Measurements from ENCODE around the gene FLYWCH1.

Gene FLYWCH1

DNA sequence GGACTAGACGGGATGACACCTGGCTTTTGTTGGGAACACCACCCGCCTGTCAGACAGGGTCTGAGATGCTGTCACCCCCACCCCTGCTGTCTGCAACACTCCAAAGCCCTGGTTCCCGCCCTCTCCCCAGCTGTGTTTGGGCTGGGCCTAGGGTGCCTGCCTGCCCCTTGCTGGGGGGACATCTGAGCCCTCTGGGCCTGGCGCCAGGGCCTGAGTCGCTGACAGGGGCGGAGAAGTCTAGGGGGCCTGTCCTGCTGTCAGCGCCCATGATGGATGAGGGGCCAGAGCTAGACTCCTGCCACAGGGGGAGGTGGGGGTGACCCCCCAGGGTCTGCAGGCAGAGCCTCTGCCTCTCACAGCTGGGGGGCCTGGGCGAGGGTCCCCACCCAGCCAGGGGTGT is 76.1 kb downstream of the FLYWCH1 start:
- peak; percentile 66 for DNase-seq

DNA sequence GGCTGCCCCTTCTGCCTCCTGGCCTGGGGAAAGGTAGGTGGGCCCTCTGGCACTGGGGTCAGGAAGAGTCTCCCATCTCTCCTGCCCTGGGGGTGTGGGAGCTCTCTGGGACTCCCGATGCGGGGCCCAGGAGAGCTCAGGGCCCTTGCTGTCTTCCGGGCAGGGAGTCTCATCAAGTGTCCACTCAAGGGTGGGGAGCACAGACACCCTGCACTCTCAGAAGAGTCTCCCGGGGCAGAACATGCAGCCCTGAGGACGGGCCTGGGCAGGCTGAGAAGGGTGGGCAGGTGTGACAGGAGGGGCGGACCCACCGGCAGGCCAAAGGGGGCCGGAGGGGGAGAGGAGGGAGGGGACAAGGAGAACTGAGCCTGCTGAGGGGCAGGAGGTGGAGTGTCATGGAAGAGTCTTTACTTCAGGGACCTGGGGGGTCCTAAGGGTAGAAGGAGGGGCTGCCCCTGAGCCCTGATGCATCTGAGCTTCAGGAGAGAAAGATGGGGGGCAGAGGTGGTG is 76.9 kb downstream of the FLYWCH1 start:
- DNase-seq = no peak

DNA sequence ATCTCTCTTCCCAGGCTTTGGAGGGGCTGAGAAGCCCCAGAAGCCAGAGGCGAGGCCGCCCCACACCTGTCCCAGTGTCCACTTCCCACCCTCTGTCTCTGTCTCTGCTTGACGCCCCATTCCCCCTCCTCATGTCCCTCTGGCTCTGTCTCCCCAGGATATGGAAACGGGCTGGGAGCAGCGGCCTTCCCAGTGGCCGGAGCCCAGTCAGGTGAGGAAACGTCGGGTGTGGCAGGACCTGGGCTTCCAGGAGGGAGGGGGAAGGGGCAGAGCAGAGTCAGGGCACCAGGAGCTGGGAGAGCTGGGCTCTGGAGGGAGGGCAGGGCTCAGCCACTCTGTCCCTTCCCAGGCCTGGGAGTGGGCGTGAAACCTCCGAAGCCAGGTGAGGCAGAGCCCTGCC is 79.2 kb downstream of the FLYWCH1 start:
- DNase-seq = no peak

DNA sequence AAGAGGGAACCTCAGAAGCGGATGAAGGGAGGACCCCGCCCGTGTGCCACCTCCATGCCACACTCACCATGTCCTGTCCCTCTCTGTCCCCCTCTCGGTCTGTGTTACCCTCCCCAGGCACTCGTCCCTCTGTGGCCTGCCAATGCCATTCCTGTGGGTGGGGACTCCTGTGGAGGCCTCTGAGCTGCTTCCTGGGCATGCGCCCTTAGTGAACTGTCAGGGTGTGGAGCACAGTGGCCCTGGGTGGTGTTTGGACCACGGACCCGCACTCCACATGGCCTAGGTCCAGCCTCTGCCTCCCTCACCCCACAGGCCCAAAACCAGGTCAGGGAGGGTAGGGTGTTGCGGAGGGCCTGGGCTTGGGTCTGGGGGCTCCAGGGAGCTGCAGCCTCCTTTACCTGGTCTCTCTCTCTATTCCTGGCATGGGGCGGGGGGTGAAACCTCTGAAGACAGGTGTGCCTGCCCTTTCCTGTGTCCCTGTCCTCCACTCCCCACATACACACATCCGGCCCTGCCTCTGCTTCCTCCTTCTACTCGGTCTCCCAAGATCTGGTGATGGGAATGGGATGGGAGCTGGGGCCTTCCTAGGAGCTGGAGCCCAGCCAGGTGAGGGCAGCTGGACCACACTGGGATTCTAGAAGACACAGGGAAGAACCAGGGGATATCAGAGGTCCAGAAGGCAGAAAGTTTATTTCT is 80.0 kb downstream of the FLYWCH1 start:
- no peak for DNase-seq

DNA sequence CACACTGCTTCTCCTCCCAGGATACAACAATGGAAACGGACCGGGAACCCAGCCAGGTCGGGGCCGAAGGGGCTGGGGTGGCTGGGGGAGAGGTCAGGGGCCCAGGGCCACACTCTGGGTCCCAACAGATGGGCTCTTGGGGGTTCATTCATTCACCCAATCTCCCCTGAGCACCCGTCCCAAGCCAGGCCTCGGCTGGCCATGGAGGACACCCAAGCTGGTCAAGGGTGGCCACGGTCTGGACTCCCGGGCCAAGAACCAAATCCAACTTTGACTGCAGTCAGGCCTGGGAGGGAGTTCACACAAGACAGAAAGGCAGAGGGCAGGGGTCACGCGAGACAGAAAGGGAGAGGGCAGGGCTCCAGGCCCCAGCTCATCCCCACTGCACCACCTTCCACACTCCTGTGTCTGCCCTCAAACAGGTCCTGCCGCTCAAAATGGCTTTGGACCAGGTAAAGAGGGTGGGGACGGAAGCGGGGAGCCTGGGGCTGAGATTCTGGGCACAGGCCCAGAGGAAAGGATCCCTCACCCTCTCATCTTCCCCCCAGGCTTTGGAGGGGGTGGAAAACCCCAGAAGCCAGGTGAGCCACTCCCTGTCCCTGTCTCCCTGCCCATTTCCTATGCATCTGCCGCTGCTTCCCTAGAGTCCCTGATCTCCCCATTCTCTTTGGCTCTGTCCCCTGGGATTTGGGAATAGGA is 80.8 kb downstream of the FLYWCH1 start:
- no peak for DNase-seq

DNA sequence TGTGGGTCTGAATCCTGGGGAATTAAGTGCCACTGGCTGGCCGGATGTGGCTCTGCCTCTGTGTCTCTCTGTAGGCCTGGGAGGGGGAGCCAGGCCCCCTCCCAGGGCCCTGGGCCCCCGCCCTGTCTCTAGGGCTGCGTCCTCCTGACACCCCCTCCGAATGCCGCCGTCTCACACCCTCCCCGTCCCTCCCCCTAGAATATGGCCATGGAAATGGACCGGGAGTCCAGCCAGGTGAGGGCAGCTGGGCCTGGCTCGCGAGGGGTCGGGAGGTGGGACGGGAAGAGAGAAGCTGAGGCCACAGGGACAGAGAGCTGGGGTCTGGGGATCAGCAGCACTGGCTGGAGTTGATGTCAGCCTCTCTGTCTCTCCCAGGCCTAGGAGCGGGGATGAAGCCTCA is 84.6 kb downstream of the FLYWCH1 start:
- DNase-seq = no peak

DNA sequence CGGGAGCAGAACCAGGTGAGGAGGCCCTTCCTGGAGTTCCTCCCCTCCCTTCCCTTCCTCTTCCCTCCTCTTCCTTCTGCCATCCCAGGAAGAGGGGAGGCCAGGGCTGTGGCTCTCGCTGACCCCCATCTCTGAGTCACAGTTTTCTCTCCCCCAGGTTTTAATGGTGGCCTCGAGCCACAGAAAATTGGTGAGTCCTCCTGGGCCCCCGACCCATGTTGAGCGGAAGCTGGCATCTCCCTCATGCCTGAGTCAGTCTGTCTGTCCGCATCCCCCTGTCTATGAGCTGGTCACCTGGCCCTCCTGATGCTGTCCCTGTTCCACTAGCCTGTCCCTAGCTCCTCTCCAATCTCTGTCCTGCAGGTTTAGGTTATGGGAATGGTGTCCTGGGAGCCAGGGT is 88.2 kb downstream of the FLYWCH1 start:
- no peak for DNase-seq

DNA sequence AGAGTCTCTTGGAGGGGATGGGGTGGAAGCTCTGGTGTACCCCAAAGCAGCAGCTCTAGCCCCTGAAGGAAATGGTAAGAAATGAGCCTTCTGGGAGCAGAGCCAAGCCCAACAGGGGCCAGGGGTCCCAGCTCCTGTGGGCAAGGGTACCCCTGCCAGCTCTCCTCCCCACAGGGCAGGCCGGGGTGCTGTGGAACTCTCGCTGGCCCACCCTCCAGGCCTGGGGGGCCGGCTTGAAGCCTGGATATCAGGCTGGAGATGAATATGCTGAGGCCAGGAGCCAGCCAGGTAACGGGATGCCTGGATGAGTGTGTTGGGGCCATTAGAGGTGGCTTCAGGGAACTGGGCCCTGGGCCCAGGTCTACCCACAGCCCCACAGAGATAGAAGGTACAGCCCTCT is 88.8 kb downstream of the FLYWCH1 start:
- no peak for DNase-seq
